ENCODE results near the gene HBZ. TPM values are rescaled to one million over a fixed set of nuclear protein-coding genes. Genes with fewer than 3 reads are reported as not detected.

HBZ gene
- total RNA-seq: not detected in 2 replicates
- not detected in 2 replicates for polyA plus RNA-seq
- not detected in 2 replicates for polyA plus RNA-seq (2012)
- polyA minus RNA-seq (ENCODE audit: low replicate concordance): not detected in 2 replicates

DNA sequence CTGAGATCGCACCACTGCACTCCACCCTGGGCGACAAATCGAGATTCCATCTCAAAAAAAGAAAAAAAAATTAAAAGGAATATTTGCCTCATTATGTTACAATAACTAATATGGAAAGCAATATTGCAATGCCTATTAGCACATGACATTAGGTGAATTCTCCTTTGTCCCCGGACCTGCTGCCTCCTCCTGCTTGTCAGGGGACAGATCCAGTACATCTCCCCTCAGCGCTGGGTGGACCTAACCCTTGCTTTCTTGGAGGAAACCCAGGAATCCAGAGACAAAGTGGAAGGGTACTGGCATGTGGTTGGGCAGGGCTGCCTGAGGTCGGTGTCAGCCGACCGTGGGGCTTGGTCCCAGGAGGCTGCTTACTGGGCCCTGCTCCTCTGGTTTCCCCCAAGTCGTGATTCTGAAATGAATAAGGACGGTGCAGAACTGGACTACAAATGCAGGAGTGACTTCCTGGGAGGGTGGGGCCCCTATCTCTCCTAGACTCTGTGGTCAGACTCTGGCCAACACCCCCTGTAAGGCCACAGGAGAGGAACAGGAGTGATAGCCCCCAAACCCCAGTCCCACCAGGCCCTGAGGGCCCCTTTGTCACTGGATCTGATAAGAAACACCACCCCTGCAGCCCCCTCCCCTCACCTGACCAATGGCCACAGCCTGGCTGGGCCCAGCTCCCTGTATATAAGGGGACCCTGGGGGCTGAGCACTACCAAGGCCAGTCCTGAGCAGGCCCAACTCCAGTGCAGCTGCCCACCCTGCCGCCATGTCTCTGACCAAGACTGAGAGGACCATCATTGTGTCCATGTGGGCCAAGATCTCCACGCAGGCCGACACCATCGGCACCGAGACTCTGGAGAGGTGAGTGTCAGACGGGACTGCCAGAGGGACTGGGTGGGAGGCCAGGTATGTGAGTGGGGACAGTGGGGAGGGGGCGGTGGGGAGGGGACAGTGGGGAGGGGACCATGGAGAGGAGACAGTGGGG, at the start of gene HBZ:
Gene HBZ, plus strand, starts transcription at position 504 of the 988 bp plus-strand sequence. Its CDS starts 266 bp downstream, at position 770.
- H3K4me3 ChIP-seq (replicated peaks in 1 of 4; ENCODE audit: control extremely low read depth in 1 of 4, insufficient read depth in 1 of 4, low read depth in 3 of 4, low read length in 4 of 4): no peak within 1 kb of the TSS
- H3K36me3 ChIP-seq (ENCODE audit: control insufficient read depth, insufficient read depth, low read length): no peaks in the 10 kb centered on the region
- H3K79me2 ChIP-seq (ENCODE audit: control insufficient read depth, insufficient read depth, low read length): no peaks in the 10 kb centered on the region
- H2AFZ ChIP-seq (ENCODE audit: low read length): no peak within 1 kb of the TSS
- H3K27ac ChIP-seq (ENCODE audit: insufficient read depth, low read length): no peak within 1 kb of the TSS
- H3K9ac ChIP-seq (ENCODE audit: insufficient read depth, low read length): no peak within 1 kb of the TSS
- no peak for TF ChIP-seq EZH2 (IDR thresholded peaks at IDR 0.05; ENCODE audit: low read length, missing control alignments)
- TF ChIP-seq, protein P1, sequence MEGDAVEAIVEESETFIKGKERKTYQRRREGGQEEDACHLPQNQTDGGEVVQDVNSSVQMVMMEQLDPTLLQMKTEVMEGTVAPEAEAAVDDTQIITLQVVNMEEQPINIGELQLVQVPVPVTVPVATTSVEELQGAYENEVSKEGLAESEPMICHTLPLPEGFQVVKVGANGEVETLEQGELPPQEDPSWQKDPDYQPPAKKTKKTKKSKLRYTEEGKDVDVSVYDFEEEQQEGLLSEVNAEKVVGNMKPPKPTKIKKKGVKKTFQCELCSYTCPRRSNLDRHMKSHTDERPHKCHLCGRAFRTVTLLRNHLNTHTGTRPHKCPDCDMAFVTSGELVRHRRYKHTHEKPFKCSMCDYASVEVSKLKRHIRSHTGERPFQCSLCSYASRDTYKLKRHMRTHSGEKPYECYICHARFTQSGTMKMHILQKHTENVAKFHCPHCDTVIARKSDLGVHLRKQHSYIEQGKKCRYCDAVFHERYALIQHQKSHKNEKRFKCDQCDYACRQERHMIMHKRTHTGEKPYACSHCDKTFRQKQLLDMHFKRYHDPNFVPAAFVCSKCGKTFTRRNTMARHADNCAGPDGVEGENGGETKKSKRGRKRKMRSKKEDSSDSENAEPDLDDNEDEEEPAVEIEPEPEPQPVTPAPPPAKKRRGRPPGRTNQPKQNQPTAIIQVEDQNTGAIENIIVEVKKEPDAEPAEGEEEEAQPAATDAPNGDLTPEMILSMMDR (conservative IDR thresholded peaks at IDR 0.05 in 1 of 2, IDR thresholded peaks at IDR 0.05 in 1 of 2; ENCODE audit: low read depth in 1 of 2, low read length in 2 of 2): no peak
- peaks cover 4% of the 10 kb centered on the region for H3K4me1 ChIP-seq (ENCODE audit: control insufficient read depth, extremely low read depth, insufficient read depth, low read length)
- no peak for DNase-seq (ENCODE audit: low read depth in 2 of 2)
- H4K20me1 ChIP-seq (ENCODE audit: control insufficient read depth, extremely low read depth, insufficient read depth, low read length): no peaks in the 10 kb centered on the region
- no peaks in the 10 kb centered on the region for H3K9me3 ChIP-seq (ENCODE audit: control insufficient read depth, insufficient read depth, low read depth, low read length)
- H3K27me3 ChIP-seq (ENCODE audit: control insufficient read depth, insufficient read depth, low read length): peaks cover 15% of the 10 kb centered on the region
- no peak within 1 kb of the TSS for H3K4me2 ChIP-seq (ENCODE audit: extremely low read depth, insufficient read depth, low read length)

DNA sequence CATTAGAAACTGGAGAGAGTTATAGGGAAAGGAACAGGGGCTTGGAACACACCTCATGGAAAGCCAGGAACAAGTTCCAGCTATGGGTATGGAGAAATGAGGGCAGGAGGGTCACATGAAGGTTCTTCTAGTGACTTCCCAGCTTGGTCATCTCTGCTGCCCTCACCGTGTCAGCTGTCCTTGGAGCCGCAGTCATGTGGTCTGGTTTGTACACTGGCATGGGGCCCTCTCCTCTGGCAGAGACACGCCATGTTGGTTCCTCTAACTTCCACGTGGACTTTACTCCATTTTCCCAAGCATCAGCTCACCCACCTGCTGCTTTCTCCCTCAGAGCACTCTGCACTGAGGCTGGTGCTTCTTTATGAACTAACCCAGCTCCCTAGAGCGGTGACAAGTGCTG, 48.1 kb upstream of the HBZ start:
- H3K9me3 ChIP-seq (ENCODE audit: control insufficient read depth, insufficient read depth, low read depth, low read length): no peaks in the 10 kb centered on the region
- no peaks in the 10 kb centered on the region for H3K27me3 ChIP-seq (ENCODE audit: control insufficient read depth, insufficient read depth, low read length)
- H3K4me2 ChIP-seq (ENCODE audit: extremely low read depth, insufficient read depth, low read length): no peak overlapping the region
- no peak for DNase-seq (ENCODE audit: low read depth in 2 of 2)
- no peak overlapping the region for H3K4me3 ChIP-seq (replicated peaks in 1 of 4; ENCODE audit: control extremely low read depth in 1 of 4, insufficient read depth in 1 of 4, low read depth in 3 of 4, low read length in 4 of 4)
- H3K36me3 ChIP-seq (ENCODE audit: control insufficient read depth, insufficient read depth, low read length): peaks cover 7% of the 10 kb centered on the region
- H3K4me1 ChIP-seq (ENCODE audit: control insufficient read depth, extremely low read depth, insufficient read depth, low read length): peaks cover 21% of the 10 kb centered on the region
- TF ChIP-seq EZH2 (IDR thresholded peaks at IDR 0.05; ENCODE audit: low read length, missing control alignments): no peak
- TF ChIP-seq, protein P1 (conservative IDR thresholded peaks at IDR 0.05 in 1 of 2, IDR thresholded peaks at IDR 0.05 in 1 of 2; ENCODE audit: low read depth in 1 of 2, low read length in 2 of 2): no peak
- H2AFZ ChIP-seq (ENCODE audit: low read length): no peak overlapping the region
- no peaks in the 10 kb centered on the region for H3K79me2 ChIP-seq (ENCODE audit: control insufficient read depth, insufficient read depth, low read length)
- no peaks in the 10 kb centered on the region for H4K20me1 ChIP-seq (ENCODE audit: control insufficient read depth, extremely low read depth, insufficient read depth, low read length)
- H3K9ac ChIP-seq (ENCODE audit: insufficient read depth, low read length): no peak overlapping the region
- no peak overlapping the region for H3K27ac ChIP-seq (ENCODE audit: insufficient read depth, low read length)

DNA sequence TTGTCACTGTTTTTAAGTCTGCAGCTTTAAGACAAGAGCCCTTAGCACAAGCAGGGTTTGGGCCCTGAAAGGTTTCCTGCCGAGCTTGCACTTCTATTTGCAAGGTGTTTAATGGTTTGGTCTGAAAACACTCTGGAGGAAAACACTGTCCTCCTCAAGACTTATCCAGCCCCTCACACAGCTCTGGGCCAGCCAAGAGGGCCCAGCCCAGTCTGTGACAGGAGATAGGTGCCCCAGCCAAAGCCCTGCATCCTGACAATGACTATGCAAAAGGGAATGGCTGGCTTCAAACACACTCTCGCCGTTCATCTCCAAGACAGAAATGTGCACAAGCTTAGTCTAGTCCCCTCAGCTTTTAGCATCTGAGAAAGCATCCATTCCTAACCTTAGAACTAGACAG, 47.5 kb upstream of the HBZ start:
- Histone ChIP-seq H3K4me2 (ENCODE audit: extremely low read depth, insufficient read depth, low read length) (no peak overlapping the region), H3K9ac (ENCODE audit: insufficient read depth, low read length) (no peak overlapping the region), H3K4me1 (ENCODE audit: control insufficient read depth, extremely low read depth, insufficient read depth, low read length) (peaks cover 21% of the 10 kb centered on the region), H2AFZ (ENCODE audit: low read length) (no peak overlapping the region), H3K4me3 (replicated peaks in 1 of 4; ENCODE audit: control extremely low read depth in 1 of 4, insufficient read depth in 1 of 4, low read depth in 3 of 4, low read length in 4 of 4) (no peak overlapping the region), H3K79me2 (ENCODE audit: control insufficient read depth, insufficient read depth, low read length) (no peaks in the 10 kb centered on the region), H3K27me3 (ENCODE audit: control insufficient read depth, insufficient read depth, low read length) (no peaks in the 10 kb centered on the region), H3K36me3 (ENCODE audit: control insufficient read depth, insufficient read depth, low read length) (peaks cover 7% of the 10 kb centered on the region), H3K27ac (ENCODE audit: insufficient read depth, low read length) (no peak overlapping the region), H4K20me1 (ENCODE audit: control insufficient read depth, extremely low read depth, insufficient read depth, low read length) (no peaks in the 10 kb centered on the region), H3K9me3 (ENCODE audit: control insufficient read depth, insufficient read depth, low read depth, low read length) (no peaks in the 10 kb centered on the region)
- no peak for TF ChIP-seq EZH2 (IDR thresholded peaks at IDR 0.05; ENCODE audit: low read length, missing control alignments)
- TF ChIP-seq, protein P1 (conservative IDR thresholded peaks at IDR 0.05 in 1 of 2, IDR thresholded peaks at IDR 0.05 in 1 of 2; ENCODE audit: low read depth in 1 of 2, low read length in 2 of 2): no peak
- no peak for DNase-seq (ENCODE audit: low read depth in 2 of 2)
